ENCODE results near the gene PNPLA2. TPM values are rescaled to one million over a fixed set of nuclear protein-coding genes. Genes with fewer than 3 reads are reported as not detected.
A peak's percentile ranks its signal among the peaks of the same experiment; 100 is the strongest.

The PNPLA2 gene
- total and polyA plus RNA-seq, 10 of the 15 experiments (the other 5 are each of a cell fraction or from before 2014, with no cell fraction given) = 0.19 to 34.0 (median 8.1) TPM

DNA sequence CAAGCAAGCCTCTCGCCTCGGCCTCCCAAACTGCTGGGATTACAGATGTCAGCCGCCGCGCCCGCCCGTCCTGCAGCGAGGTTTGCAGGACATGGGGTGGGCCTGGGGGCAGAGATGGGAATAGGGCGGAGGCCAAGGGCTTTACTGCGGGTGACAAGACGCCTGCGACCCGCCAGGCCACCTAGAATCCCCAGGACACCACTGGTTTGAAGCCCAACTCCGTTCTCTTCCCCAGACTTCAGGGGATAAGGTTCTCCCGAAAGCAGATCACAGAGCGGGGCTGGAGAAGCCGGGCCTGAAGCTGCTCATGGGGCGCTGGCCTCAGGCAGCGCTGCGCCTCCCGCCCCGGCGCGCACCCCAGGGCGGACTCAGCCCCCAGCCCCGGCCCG is 23.3 kb downstream of the PNPLA2 start:
- SMC1A ChIA-PET (ENCODE audit: uncharacterized antibody, unreplicated experiment) = interaction anchor here (1.4 kb wide), 1 partner anchor 22 kb away, joined by 5 read pairs; no protein-coding TSS in a partner anchor
- Histone ChIP-seq H4K20me1 (ENCODE audit: control insufficient read depth, insufficient read depth) (no peaks in the 10 kb centered on the region; the same call in 1 of the 2 replicates), H3K27me3 (replicated peaks in 1 of 2; ENCODE audit: control insufficient read depth in 2 of 2, insufficient read depth in 2 of 2, low read length in 1 of 2) (no peaks in the 10 kb centered on the region), H3K9me3 (replicated peaks; ENCODE audit: control insufficient read depth, insufficient read depth, low read length) (no peaks in the 10 kb centered on the region), H3K4me1 (ENCODE audit: control insufficient read depth, insufficient read depth, low read length) (peaks cover 15% of the 10 kb centered on the region), H3K9ac (ENCODE audit: control insufficient read depth, insufficient read depth, low read length) (peak overlapping the region; percentile 91), H3K79me2 (ENCODE audit: control insufficient read depth, insufficient read depth, low read length) (peaks cover 20% of the 10 kb centered on the region), H3K27ac (ENCODE audit: control insufficient read depth, insufficient read depth) (peak overlapping the region; percentile 90), H3K36me3 (ENCODE audit: control insufficient read depth in 2 of 2, insufficient read depth in 2 of 2, low read length in 1 of 2) (peaks cover 0 to 25% of the 10 kb centered on the region in 2 experiments; a peak in 2 of 4 replicates), H2AFZ (ENCODE audit: control insufficient read depth, low read depth, low read length) (peak overlapping the region; percentile 98), H3K4me3 (peak overlapping the region; percentile 96), H3K4me2 (ENCODE audit: control insufficient read depth, insufficient read depth) (peak overlapping the region; percentile 95)
- FAIRE-seq (no peak), DNase-seq (ENCODE audit: low read depth, low spot score) (no peak), ATAC-seq (peak; percentile 50)
- CTCF ChIA-PET = no interaction called here
- RAD21 ChIA-PET (ENCODE audit: unreplicated experiment) = no interaction called here
- in situ Hi-C loops (cut with MboI) = loop anchor here (10.0 kb wide), 2 partner anchors 213 to 1013 kb away; partner anchors contain the start of gene LSP1
- WGBS (ENCODE audit: insufficient coverage, insufficient replicate concordance, low lambda C conversion rate, missing lambda C conversion rate) = under 1% methylated on average over 24 of the region's 27 CpGs
- no peak for TF ChIP-seq SIN3A (IDR thresholded peaks at IDR 0.05; ENCODE audit: low read depth, low read length)
- TF ChIP-seq, protein P1, sequence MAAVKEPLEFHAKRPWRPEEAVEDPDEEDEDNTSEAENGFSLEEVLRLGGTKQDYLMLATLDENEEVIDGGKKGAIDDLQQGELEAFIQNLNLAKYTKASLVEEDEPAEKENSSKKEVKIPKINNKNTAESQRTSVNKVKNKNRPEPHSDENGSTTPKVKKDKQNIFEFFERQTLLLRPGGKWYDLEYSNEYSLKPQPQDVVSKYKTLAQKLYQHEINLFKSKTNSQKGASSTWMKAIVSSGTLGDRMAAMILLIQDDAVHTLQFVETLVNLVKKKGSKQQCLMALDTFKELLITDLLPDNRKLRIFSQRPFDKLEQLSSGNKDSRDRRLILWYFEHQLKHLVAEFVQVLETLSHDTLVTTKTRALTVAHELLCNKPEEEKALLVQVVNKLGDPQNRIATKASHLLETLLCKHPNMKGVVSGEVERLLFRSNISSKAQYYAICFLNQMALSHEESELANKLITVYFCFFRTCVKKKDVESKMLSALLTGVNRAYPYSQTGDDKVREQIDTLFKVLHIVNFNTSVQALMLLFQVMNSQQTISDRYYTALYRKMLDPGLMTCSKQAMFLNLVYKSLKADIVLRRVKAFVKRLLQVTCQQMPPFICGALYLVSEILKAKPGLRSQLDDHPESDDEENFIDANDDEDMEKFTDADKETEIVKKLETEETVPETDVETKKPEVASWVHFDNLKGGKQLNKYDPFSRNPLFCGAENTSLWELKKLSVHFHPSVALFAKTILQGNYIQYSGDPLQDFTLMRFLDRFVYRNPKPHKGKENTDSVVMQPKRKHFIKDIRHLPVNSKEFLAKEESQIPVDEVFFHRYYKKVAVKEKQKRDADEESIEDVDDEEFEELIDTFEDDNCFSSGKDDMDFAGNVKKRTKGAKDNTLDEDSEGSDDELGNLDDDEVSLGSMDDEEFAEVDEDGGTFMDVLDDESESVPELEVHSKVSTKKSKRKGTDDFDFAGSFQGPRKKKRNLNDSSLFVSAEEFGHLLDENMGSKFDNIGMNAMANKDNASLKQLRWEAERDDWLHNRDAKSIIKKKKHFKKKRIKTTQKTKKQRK (IDR thresholded peaks at IDR 0.05; ENCODE audit: low read depth, low read length) = no peak
- TF ChIP-seq ZBTB11 (CRISPR knock-in tag; IDR thresholded peaks at IDR 0.05) = no peak
- TF ChIP-seq ZZZ3 (IDR thresholded peaks at IDR 0.05; ENCODE audit: control insufficient read depth, insufficient read length, low read depth) = no peak
- TF ChIP-seq EED (IDR thresholded peaks at IDR 0.05; ENCODE audit: low read depth) = no peak
- intact Hi-C loops (cut with micrococcal nuclease; ENCODE audit: unreplicated experiment) = loop anchor here (5.0 kb wide), 1 partner anchor 70 kb away; the partner anchor contains the start of gene CHID1
- POLR2A ChIA-PET = interaction anchor here (4.0 kb wide), 1 partner anchor 12 kb away, joined by 21 read pairs; no protein-coding TSS in a partner anchor
- TSS peak; percentile 78 for BruUV-seq (replicated peaks)

All from GM12878 (cell line).